OCI-LY3 (cell line): ENCODE data around the gene DMGDH.

Experiments used
- H2AFZ ChIP-seq: fragments of 200-600, 300-600 bp; shearing (Covaris generic); 2 replicates; pipeline ENCODE4 v1.6.0; 2014; ENCODE audit warnings: antibody characterized with exemption, low read depth, low read length
- H3K27ac ChIP-seq: fragments of 200-600, 300-600 bp; sonication (generic); 2 replicates; pipeline ENCODE4 v1.5.1; 2014; ENCODE audit warnings: mild to moderate bottlenecking, low read length, moderate library complexity, mixed read lengths
- H3K27me3 ChIP-seq: fragments of 200-600, 300-600 bp; sonication (generic); 2 replicates; pipeline ENCODE4 v1.6.1; 2014; ENCODE audit warnings: low read depth, low read length, mixed read lengths
- H3K36me3 ChIP-seq: fragments of 200-600, 300-600 bp; sonication (generic); replicated peaks from 2 replicates; pipeline ENCODE3; 2014; ENCODE audit warnings: low read depth, low read length, mixed read lengths
- H3K4me1 ChIP-seq: fragments of 300-600, 200-600 bp; sonication (generic); 2 replicates; pipeline ENCODE4 v1.6.1; 2014; ENCODE audit warnings: low read length, mixed read lengths
- H3K4me2 ChIP-seq: fragments of 200-600, 300-600 bp; sonication (generic); 2 replicates; pipeline ENCODE4 v1.6.1; 2014; ENCODE audit warnings: low read length, mixed read lengths
- H3K4me3 ChIP-seq: fragments of 300-600, 200-600 bp; sonication (generic); 2 replicates; pipeline ENCODE4 v1.5.1; 2014; ENCODE audit warnings: antibody characterized with exemption, mild to moderate bottlenecking, low read length, moderate library complexity
- H3K79me2 ChIP-seq: fragments of 300-600, 200-600 bp; shearing (Covaris generic); 2 replicates; pipeline ENCODE4 v1.6.1; 2014; ENCODE audit warnings: mild to moderate bottlenecking, low read length, mixed read lengths
- H3K9ac ChIP-seq: fragments of 300-600, 200-600 bp; shearing (Covaris generic); 2 replicates; pipeline ENCODE4 v1.6.0; 2014; ENCODE audit warnings: mild to moderate bottlenecking, low read length, moderate library complexity
- H3K9me3 ChIP-seq: fragments of 200-600, 300-600 bp; shearing (Covaris generic); 2 replicates; pipeline ENCODE4 v1.6.1; 2014; ENCODE audit warnings: low read length, mixed read lengths; ENCODE audit not compliant: insufficient read depth
- H4K20me1 ChIP-seq: fragments of 200-600, 300-600 bp; sonication (generic); 2 replicates; pipeline ENCODE4 v1.6.1; 2016; ENCODE audit warnings: low read length, mixed read lengths; ENCODE audit not compliant: insufficient read depth
- EZH2phosphoT487 ChIP-seq: fragments of 200-600 bp; shearing (Covaris generic); IDR thresholded peaks from 2 replicates; pipeline ENCODE4 v1.6.1; 2018; ENCODE audit warnings: antibody characterized with exemption, mixed run types, low read depth
- TF ChIP-seq, protein P1 (sequence below): fragments of 200-600, 300-600 bp; sonication (generic); IDR thresholded peaks from 2 replicates; pipeline ENCODE4 v1.5.1; 2014; ENCODE audit warnings: antibody characterized with exemption, low read length, low read depth

DMGDH gene

GRCh38 chr5:79059674-79060073 lies 9.8 kb downstream of the DMGDH start:
- Histone ChIP-seq H3K27ac (no peak overlapping the region), H3K79me2 (no peaks in the 10 kb centered on the region), H3K36me3 (no peaks in the 10 kb centered on the region), H3K9me3 (no peaks in the 10 kb centered on the region), H3K4me2 (no peak overlapping the region), H3K4me3 (no peak overlapping the region), H2AFZ (no peak overlapping the region), H3K4me1 (no peaks in the 10 kb centered on the region), H3K9ac (no peak overlapping the region), H3K27me3 (no peaks in the 10 kb centered on the region), H4K20me1 (no peaks in the 10 kb centered on the region)
- TF ChIP-seq EZH2phosphoT487 = no peak
- TF ChIP-seq, protein P1, sequence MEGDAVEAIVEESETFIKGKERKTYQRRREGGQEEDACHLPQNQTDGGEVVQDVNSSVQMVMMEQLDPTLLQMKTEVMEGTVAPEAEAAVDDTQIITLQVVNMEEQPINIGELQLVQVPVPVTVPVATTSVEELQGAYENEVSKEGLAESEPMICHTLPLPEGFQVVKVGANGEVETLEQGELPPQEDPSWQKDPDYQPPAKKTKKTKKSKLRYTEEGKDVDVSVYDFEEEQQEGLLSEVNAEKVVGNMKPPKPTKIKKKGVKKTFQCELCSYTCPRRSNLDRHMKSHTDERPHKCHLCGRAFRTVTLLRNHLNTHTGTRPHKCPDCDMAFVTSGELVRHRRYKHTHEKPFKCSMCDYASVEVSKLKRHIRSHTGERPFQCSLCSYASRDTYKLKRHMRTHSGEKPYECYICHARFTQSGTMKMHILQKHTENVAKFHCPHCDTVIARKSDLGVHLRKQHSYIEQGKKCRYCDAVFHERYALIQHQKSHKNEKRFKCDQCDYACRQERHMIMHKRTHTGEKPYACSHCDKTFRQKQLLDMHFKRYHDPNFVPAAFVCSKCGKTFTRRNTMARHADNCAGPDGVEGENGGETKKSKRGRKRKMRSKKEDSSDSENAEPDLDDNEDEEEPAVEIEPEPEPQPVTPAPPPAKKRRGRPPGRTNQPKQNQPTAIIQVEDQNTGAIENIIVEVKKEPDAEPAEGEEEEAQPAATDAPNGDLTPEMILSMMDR = no peak

GRCh38 chr5:79056847-79057246 lies 12.6 kb downstream of the DMGDH start:
- no peak overlapping the region for H3K9ac ChIP-seq

GRCh38 chr5:79055017-79055416 lies 14.5 kb downstream of the DMGDH start:
- Histone ChIP-seq H3K9ac (no peak overlapping the region), H3K79me2 (no peaks in the 10 kb centered on the region), H3K36me3 (no peaks in the 10 kb centered on the region), H3K27ac (no peak overlapping the region), H3K4me2 (no peak overlapping the region), H3K27me3 (no peaks in the 10 kb centered on the region), H3K4me3 (no peak overlapping the region), H3K4me1 (no peaks in the 10 kb centered on the region), H3K9me3 (no peaks in the 10 kb centered on the region), H4K20me1 (no peaks in the 10 kb centered on the region), H2AFZ (no peak overlapping the region)
- TF ChIP-seq, protein P1 = no peak
- no peak for TF ChIP-seq EZH2phosphoT487

More at GRCh38 chr5:79056847-79057246, 12.6 kb downstream of the DMGDH start:
- no peaks in the 10 kb centered on the region for H3K36me3 ChIP-seq
- no peaks in the 10 kb centered on the region for H3K27me3 ChIP-seq
- no peak overlapping the region for H2AFZ ChIP-seq
- H3K79me2 ChIP-seq = no peaks in the 10 kb centered on the region
- no peak overlapping the region for H3K4me3 ChIP-seq
- no peaks in the 10 kb centered on the region for H4K20me1 ChIP-seq
- no peak for TF ChIP-seq EZH2phosphoT487
- TF ChIP-seq, protein P1 = no peak
- H3K27ac ChIP-seq = no peak overlapping the region
- no peaks in the 10 kb centered on the region for H3K9me3 ChIP-seq
- H3K4me1 ChIP-seq = no peaks in the 10 kb centered on the region
- H3K4me2 ChIP-seq = no peak overlapping the region

GRCh38 chr5:79053321-79053720 lies 16.2 kb downstream of the DMGDH start:
- H3K27me3 ChIP-seq = no peaks in the 10 kb centered on the region
- H2AFZ ChIP-seq = no peak overlapping the region
- no peak overlapping the region for H3K4me2 ChIP-seq
- no peaks in the 10 kb centered on the region for H4K20me1 ChIP-seq
- no peak overlapping the region for H3K27ac ChIP-seq
- no peaks in the 10 kb centered on the region for H3K4me1 ChIP-seq
- no peaks in the 10 kb centered on the region for H3K79me2 ChIP-seq
- no peak overlapping the region for H3K4me3 ChIP-seq
- H3K36me3 ChIP-seq = no peaks in the 10 kb centered on the region
- no peaks in the 10 kb centered on the region for H3K9me3 ChIP-seq
- H3K9ac ChIP-seq = no peak overlapping the region
- TF ChIP-seq, protein P1 = no peak
- no peak for TF ChIP-seq EZH2phosphoT487
